GM12864 (cell line): Measurements from ENCODE around the gene MRPS18A.

Experiments
- DNase-seq: peaks from one replicate; pipeline ENCODE4 v3.0.0-alpha.2; 2011; ENCODE audit warnings: low read depth
- H3K4me3 ChIP-seq: 2 replicates; pipeline ENCODE4 v1.5.1; 2011; ENCODE audit warnings: mild to moderate bottlenecking, low read depth, low read length, control low read depth
- CTCF ChIP-seq: IDR thresholded peaks from 2 replicates; pipeline ENCODE4 v1.5.1; 2011; ENCODE audit warnings: low read depth, mild to moderate bottlenecking, moderate library complexity, low read length, control low read depth, inconsistent platforms; ENCODE audit errors: missing control alignments

Gene MRPS18A

GRCh38 chr6:43648248-43648647, 39.3 kb downstream of the MRPS18A start:
- H3K4me3 ChIP-seq = no peak overlapping the region
- DNase-seq = no peak
- no peak for TF ChIP-seq CTCF

- no peak overlapping the region for H3K4me3 ChIP-seq
- no peak for TF ChIP-seq CTCF
- no peak for DNase-seq
Measured at GRCh38 chr6:43647613-43648012, 40.0 kb downstream of the MRPS18A start.

- peak overlapping the region; percentile 30 for H3K4me3 ChIP-seq
- DNase-seq = no peak
- TF ChIP-seq CTCF = no peak
Measured at GRCh38 chr6:43645613-43645964, 42.0 kb downstream of the MRPS18A start.

- no peak for TF ChIP-seq CTCF
- no peak for DNase-seq
- peak within 1 kb of the TSS; percentile 30 for H3K4me3 ChIP-seq
Measured at GRCh38 chr6:43644940-43645612, 42.5 kb downstream of the MRPS18A start, which contains the start of gene RSPH9. TSS of gene RSPH9 (plus strand) at chr6:43645036. CDS start at chr6:43645099, 63 bp downstream.

GRCh38 chr6:43639984-43640800, 47.4 kb downstream of the MRPS18A start:
- no peak overlapping the region for H3K4me3 ChIP-seq
- no peak for DNase-seq
- no peak for TF ChIP-seq CTCF

- peak overlapping the region; percentile 72 for H3K4me3 ChIP-seq
- TF ChIP-seq CTCF = no peak
- no peak for DNase-seq
Measured at GRCh38 chr6:43636308-43636659, 51.3 kb downstream of the MRPS18A start.
